ENCODE results near the gene FMNL2. TPM values are rescaled to one million over a fixed set of nuclear protein-coding genes. Genes with fewer than 3 reads are reported as not detected.
A peak's percentile ranks its signal among the peaks of the same experiment; 100 is the strongest.

The FMNL2 gene
- total RNA-seq, 1 experiment from 2014 or later = 33.6 TPM

- peak overlapping the region; percentile 2 for H2BK12ac ChIP-seq (ENCODE audit: insufficient read length, low read depth, low read length)
- no peaks in the 10 kb centered on the region for H3K9me3 ChIP-seq (ENCODE audit: control insufficient read depth, low read depth, low read length)
- H3K79me1 ChIP-seq (ENCODE audit: insufficient read depth, low read depth, low read length, poor library complexity, severe bottlenecking) = no peaks in the 10 kb centered on the region
- no peak overlapping the region for H3K4me3 Mint-ChIP-seq
- H2BK120ac ChIP-seq (ENCODE audit: low read depth, low read length, poor library complexity, severe bottlenecking) = no peak overlapping the region
- no peak overlapping the region for H2BK15ac ChIP-seq (ENCODE audit: low read depth, low read length)
- no peaks in the 10 kb centered on the region for H3K27me3 Mint-ChIP-seq (ENCODE audit: low read depth)
- H4K20me1 ChIP-seq (ENCODE audit: control insufficient read depth, insufficient read depth, insufficient read length) = no peaks in the 10 kb centered on the region
- no peak overlapping the region for H3K18ac ChIP-seq (ENCODE audit: insufficient read length, low read depth, low read length)
- no peak overlapping the region for H4K91ac ChIP-seq (ENCODE audit: insufficient read length, low read depth, low read length)
- no peak overlapping the region for H4K5ac ChIP-seq (ENCODE audit: insufficient read length, low read depth, low read length)
- no peak overlapping the region for H3T11ph ChIP-seq (ENCODE audit: low read length)
- H3K9ac ChIP-seq (ENCODE audit: extremely low read depth, insufficient read length, low read length) = no peak overlapping the region
- H3K4ac ChIP-seq (ENCODE audit: low read depth, low read length) = no peak overlapping the region
- peaks cover 61 to 67% of the 10 kb centered on the region in 2 experiments for H3K4me1 Mint-ChIP-seq
- H3K4me2 ChIP-seq (ENCODE audit: insufficient read depth, insufficient read length, low read length) = no peak overlapping the region
- no CpG with 5 or more reads among the region's 1 CpG for WGBS (ENCODE audit: extremely low coverage, insufficient read length, low lambda C conversion rate)
- peak overlapping the region; percentile 59 to 90 (median 74) for H3K27ac Mint-ChIP-seq
- H3K56ac ChIP-seq (ENCODE audit: insufficient read length, low read depth, low read length) = no peak overlapping the region
- no peak overlapping the region for H2BK5ac ChIP-seq (ENCODE audit: insufficient read length, low read length)
- H3K9me3 Mint-ChIP-seq = no peaks in the 10 kb centered on the region
- DNase-seq = no peak
- peaks cover 0 to 13% (median 5%) of the 10 kb centered on the region in 3 experiments; a peak in 5 of 7 replicates for H3K36me3 Mint-ChIP-seq (ENCODE audit: insufficient read depth in 1 of 3, low read depth in 3 of 3)
- H2BK20ac ChIP-seq (ENCODE audit: low read depth, low read length, poor library complexity, severe bottlenecking) = no peak overlapping the region
- no peak overlapping the region for H3K23ac ChIP-seq (ENCODE audit: insufficient read length, low read depth, low read length)
- no peak overlapping the region for H4K8ac ChIP-seq (replicated peaks; ENCODE audit: insufficient read length, low read depth, low read length)
- TF ChIP-seq CTCF (conservative IDR thresholded peaks at IDR 0.05) = no peak
- H3K79me2 ChIP-seq (ENCODE audit: insufficient read depth, low read length) = peaks cover 8% of the 10 kb centered on the region; the same call in 1 of the 2 replicates
- H3K14ac ChIP-seq (ENCODE audit: insufficient read depth, low read length) = no peak overlapping the region
- H3K27ac ChIP-seq (ENCODE audit: insufficient read length, low read depth, low read length) = no peak overlapping the region
- H3K27me3 ChIP-seq (ENCODE audit: insufficient read depth, low read length) = no peaks in the 10 kb centered on the region
- no peaks in the 10 kb centered on the region for H3K23me2 ChIP-seq (ENCODE audit: insufficient read length, low read depth, low read length, poor library complexity, severe bottlenecking)
- peaks cover 18% of the 10 kb centered on the region for H3K4me1 ChIP-seq (ENCODE audit: insufficient read depth, low read length)
- H2AFZ ChIP-seq (ENCODE audit: low read length) = no peak overlapping the region
- H2AK5ac ChIP-seq (ENCODE audit: insufficient read length, low read length) = no peak overlapping the region
Observed at GRCh38 chr2:152454371-152454770, 119.4 kb downstream of the FMNL2 start.

Data from H9 (cell line).